Activated B cell treated with CpG ODN at 0.5 μM for 24 hours (primary cell): ENCODE data around the gene BPTF. TPM values are rescaled to one million over a fixed set of nuclear protein-coding genes. Genes with fewer than 3 reads are reported as not detected.
"Not testable (repeated sequence)": the region's sequence is repeated elsewhere in the genome, so short reads cannot be mapped to it uniquely, and the experiment has no call there.

Experiments used
- ATAC-seq: fragments of 200-7000 bp; cut with Tn5 transposase; one replicate; pipeline ENCODE4 v1.10.0; 2021; ENCODE audit warnings: low read depth, mild to moderate bottlenecking, moderate library complexity
- CTCF ChIA-PET: fragments of 350-600 bp; sonication (Branson Sonifier 250); formaldehyde crosslinking; loops from one replicate; lab custom pipeline; 2021; ENCODE audit warnings: antibody characterized with exemption; lab: Charles Lee
- POLR2A ChIA-PET: fragments of 350-600 bp; sonication (Branson Sonifier 250); formaldehyde crosslinking; loops from one replicate; lab custom pipeline; 2021; ENCODE audit warnings: antibody characterized with exemption; lab: Charles Lee
- DNase-seq: peaks from one replicate; pipeline ENCODE4 v3.0.0; 2022
- H3K27ac Mint-ChIP-seq: one replicate; pipeline ENCODE4 v1.8.0; 2020; ENCODE audit warnings: mixed read lengths
- H3K27me3 Mint-ChIP-seq: one replicate; pipeline ENCODE4 v1.8.0; 2021; ENCODE audit warnings: mixed read lengths
- H3K36me3 Mint-ChIP-seq: one replicate; pipeline ENCODE4 v1.8.0; 2021; ENCODE audit warnings: low read depth, mixed read lengths
- H3K4me1 Mint-ChIP-seq: one replicate; pipeline ENCODE4 v1.8.0; 2021; ENCODE audit warnings: mixed read lengths
- H3K4me3 Mint-ChIP-seq: one replicate; pipeline ENCODE4 v1.8.0; 2020; ENCODE audit warnings: mild to moderate bottlenecking, mixed read lengths
- H3K9me3 Mint-ChIP-seq: one replicate; pipeline ENCODE4 v1.8.0; 2020; ENCODE audit warnings: mixed read lengths
- intact Hi-C: fragments of 100-400 bp; cut with micrococcal nuclease; formaldehyde crosslinking; loops from one replicate; pipeline ENCODE4 v1.15.1; 2024
- total RNA-seq: library from RNA; stranded (reverse); gene quantifications from 2 replicates; pipeline ENCODE4 v1.2.3, GENCODE V29; 2022
- TF ChIP-seq, protein P1 (sequence below): fragments of 200-600 bp; IDR thresholded peaks from one replicate; pipeline ENCODE4 v1.8.0; 2022; ENCODE audit warnings: antibody characterized with exemption, mild to moderate bottlenecking

The BPTF gene
- total RNA-seq, 1 donor from 2014 or later = 174 TPM

DNA sequence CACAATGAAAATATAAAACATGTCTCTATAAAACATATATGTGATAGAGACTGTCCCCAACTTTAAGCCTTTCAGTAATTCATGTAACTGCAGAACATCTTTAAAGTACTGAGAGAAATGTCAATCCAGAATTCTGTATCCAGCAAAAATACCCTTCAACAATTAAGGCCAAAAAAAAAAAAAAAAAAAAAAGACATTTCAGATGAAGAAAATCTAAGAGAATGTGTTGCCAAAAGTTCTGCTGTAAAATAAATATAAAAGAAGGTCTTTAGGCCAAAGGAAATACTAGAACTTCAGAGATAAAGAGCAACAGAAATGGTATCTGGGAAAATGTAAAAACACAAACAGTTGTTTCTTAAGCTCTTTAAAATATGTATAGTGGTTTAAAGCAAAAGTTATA is 17.3 kb downstream of the BPTF start:
- DNase-seq (no peak), ATAC-seq (no peak)
- intact Hi-C loops = loop anchor here (1.0 to 5.0 kb wide), 2 partner anchors 13 to 35 kb away; no protein-coding TSS in a partner anchor
- TF ChIP-seq, protein P1, sequence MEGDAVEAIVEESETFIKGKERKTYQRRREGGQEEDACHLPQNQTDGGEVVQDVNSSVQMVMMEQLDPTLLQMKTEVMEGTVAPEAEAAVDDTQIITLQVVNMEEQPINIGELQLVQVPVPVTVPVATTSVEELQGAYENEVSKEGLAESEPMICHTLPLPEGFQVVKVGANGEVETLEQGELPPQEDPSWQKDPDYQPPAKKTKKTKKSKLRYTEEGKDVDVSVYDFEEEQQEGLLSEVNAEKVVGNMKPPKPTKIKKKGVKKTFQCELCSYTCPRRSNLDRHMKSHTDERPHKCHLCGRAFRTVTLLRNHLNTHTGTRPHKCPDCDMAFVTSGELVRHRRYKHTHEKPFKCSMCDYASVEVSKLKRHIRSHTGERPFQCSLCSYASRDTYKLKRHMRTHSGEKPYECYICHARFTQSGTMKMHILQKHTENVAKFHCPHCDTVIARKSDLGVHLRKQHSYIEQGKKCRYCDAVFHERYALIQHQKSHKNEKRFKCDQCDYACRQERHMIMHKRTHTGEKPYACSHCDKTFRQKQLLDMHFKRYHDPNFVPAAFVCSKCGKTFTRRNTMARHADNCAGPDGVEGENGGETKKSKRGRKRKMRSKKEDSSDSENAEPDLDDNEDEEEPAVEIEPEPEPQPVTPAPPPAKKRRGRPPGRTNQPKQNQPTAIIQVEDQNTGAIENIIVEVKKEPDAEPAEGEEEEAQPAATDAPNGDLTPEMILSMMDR = no peak
- Mint-ChIP-seq H3K9me3 (no peaks in the 10 kb centered on the region), H3K4me1 (peaks cover 38% of the 10 kb centered on the region), H3K36me3 (peaks cover 1% of the 10 kb centered on the region), H3K4me3 (no peak overlapping the region), H3K27me3 (no peaks in the 10 kb centered on the region), H3K27ac (no peak overlapping the region)
- ChIA-PET POLR2A (no interaction called here), CTCF (no interaction called here)

DNA sequence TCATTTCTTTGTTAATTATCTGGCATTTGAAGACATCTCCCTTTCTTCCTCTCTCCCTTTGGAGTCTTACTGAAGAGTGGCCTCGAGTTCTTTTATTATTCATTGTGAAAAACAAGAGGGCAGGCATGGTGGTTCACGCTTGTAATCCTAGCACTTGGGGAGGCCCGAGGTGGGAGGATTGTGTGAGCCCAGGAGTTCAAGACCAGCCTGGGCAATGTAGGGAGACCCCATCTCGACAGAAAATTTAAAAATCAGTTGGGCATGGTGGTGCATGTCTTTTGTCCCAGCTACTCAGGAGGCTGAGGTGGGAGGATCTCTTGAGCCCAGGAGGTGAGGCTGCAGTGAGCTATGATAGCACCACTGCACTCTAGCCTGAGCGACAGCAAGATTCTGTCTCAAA is 20.1 kb downstream of the BPTF start:
- ATAC-seq (no peak), DNase-seq (no peak)
- H3K4me3 Mint-ChIP-seq = no peak overlapping the region
- CTCF ChIA-PET = no interaction called here
- POLR2A ChIA-PET = interaction anchor here (1.2 kb wide), 1 partner anchor 10 kb away, joined by 3 read pairs; no protein-coding TSS in a partner anchor
- H3K36me3 Mint-ChIP-seq = peaks cover 4% of the 10 kb centered on the region
- no peaks in the 10 kb centered on the region for H3K27me3 Mint-ChIP-seq
- H3K4me1 Mint-ChIP-seq = peaks cover 29% of the 10 kb centered on the region
- TF ChIP-seq, protein P1 = no peak
- no peak overlapping the region for H3K27ac Mint-ChIP-seq
- no peaks in the 10 kb centered on the region for H3K9me3 Mint-ChIP-seq
- intact Hi-C loops = no loop called here

DNA sequence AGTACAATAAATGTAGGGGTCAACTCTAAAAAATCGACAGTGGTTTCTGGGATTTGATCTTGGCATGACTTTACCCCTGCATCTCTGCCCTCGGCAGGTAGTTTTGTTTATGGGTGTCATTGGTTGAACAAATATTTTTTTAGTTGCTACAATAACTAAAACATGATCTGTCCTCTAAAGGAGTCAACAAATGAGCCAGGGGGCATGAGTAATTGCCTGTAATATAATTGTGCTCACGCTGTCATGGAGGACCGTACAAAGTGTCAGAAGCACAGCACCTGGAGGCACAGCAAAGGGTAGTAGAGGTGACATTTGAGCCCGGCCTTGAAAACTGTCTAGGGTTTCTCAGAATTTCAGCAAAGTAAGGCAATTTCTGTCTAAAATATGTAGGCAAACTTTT is 22.9 kb downstream of the BPTF start:
- H3K27me3 Mint-ChIP-seq, POLR2A ChIA-PET, intact Hi-C loops, H3K27ac Mint-ChIP-seq, DNase-seq, H3K4me3 Mint-ChIP-seq, H3K9me3 Mint-ChIP-seq, ATAC-seq, CTCF ChIA-PET, H3K36me3 Mint-ChIP-seq: not testable (repeated sequence)
- peaks cover 31% of the 10 kb centered on the region for H3K4me1 Mint-ChIP-seq

DNA sequence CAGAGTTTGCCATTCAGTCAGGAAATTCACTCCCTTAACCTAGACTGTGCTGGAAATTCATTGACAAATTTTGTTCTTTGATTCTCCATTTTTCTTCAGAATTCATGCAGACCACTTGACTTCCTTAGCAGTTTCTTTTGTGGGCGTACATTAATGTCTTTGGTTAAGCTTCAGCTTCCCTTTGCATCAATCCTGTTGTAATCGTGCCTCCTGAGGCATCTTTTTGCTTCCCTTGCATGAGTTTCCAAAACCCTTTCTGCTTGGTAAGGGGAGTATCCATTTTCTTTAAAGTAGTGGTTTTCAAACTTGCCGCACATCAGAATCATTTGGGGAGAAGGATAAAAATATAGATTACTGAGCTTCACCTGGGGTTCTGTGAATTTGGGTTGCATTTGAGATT is 23.5 kb downstream of the BPTF start:
- H3K4me3 Mint-ChIP-seq, DNase-seq, intact Hi-C loops, H3K9me3 Mint-ChIP-seq, POLR2A ChIA-PET, H3K27me3 Mint-ChIP-seq, H3K36me3 Mint-ChIP-seq, CTCF ChIA-PET, ATAC-seq: not testable (repeated sequence)
- Mint-ChIP-seq H3K27ac (peak overlapping the region; percentile 12), H3K4me1 (peaks cover 32% of the 10 kb centered on the region)

DNA sequence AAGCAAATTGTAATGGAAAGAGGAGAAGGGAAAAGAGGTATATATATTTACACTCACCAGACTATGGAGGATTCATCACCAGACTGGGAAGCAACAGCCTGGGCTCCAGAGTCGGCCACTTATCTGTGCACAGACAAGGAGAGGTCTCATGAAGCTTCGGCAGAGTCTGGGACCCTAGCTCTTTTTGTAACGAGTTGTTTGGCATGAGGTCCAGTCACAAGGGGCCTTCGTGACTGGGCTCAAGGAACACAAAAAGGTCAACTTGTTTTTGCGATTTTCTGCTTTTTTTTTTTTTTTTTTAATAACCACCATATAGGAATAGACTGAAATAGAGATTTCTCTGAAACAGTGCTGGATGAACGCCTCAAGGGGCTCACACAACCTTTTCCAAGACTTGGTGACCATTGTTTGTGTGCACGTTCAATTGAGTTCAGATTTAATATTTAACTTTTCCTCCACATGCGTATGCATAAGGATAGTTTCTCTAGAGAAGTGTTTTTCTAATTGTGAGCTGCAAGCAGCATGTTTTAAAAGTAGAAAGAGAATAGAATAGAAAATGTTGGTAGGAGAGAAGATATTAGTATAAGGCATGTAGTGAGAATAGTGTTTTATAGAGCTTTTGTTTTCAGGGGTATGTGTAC is 25.8 kb downstream of the BPTF start:
- ChIA-PET CTCF (no interaction called here), POLR2A (interaction anchor here (0.7 to 1.0 kb wide), 2 partner anchors 16 to 17 kb away, joined by 3 to 5 read pairs; no protein-coding TSS in a partner anchor)
- Mint-ChIP-seq H3K9me3 (no peaks in the 10 kb centered on the region), H3K36me3 (peaks cover 25% of the 10 kb centered on the region), H3K4me3 (no peak overlapping the region), H3K27ac (peak overlapping the region; percentile 12), H3K27me3 (no peaks in the 10 kb centered on the region), H3K4me1 (peaks cover 49% of the 10 kb centered on the region)
- no peak for ATAC-seq
- TF ChIP-seq, protein P1 = no peak
- intact Hi-C loops = no loop called here
- DNase-seq = no peak

DNA sequence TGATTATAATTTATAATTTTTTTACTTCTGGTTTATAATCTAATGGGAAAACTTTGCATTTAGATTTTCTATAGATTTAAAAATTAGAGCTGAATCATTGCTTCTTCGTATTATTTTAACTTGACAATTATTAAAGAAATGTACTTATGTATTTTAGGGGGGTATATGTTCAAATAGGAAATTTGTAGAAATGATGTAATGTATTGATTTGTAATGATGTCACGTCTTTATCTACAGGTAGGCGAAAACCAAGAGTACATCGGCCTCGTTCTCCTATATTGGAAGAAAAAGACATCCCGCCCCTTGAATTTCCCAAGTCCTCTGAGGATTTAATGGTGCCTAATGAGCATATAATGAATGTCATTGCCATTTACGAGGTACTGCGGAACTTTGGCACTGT is 28.4 kb downstream of the BPTF start:
- Mint-ChIP-seq H3K9me3 (no peaks in the 10 kb centered on the region), H3K27ac (no peak overlapping the region), H3K36me3 (peaks cover 31% of the 10 kb centered on the region), H3K4me1 (peaks cover 66% of the 10 kb centered on the region), H3K4me3 (no peak overlapping the region), H3K27me3 (no peaks in the 10 kb centered on the region)
- TF ChIP-seq, protein P1 = no peak
- DNase-seq (no peak), ATAC-seq (no peak)
- POLR2A ChIA-PET = no interaction called here
- CTCF ChIA-PET = no interaction called here
- intact Hi-C loops = no loop called here
